ENCODE results near the gene MUC2. TPM values are rescaled to one million over a fixed set of nuclear protein-coding genes. Genes with fewer than 3 reads are reported as not detected.

The MUC2 gene
- total RNA-seq, 1 experiment from 2014 or later: not detected

GRCh38 chr11:1067812-1068496 lies 6.7 kb upstream of the MUC2 start:
- Histone ChIP-seq H3K4me3 (ENCODE audit: low read depth, low read length, poor library complexity, severe bottlenecking) (no peak overlapping the region), H3K9me3 (ENCODE audit: low read depth, low read length, poor library complexity, severe bottlenecking) (no peaks in the 10 kb centered on the region), H3K27ac (ENCODE audit: low read depth, low read length, poor library complexity, severe bottlenecking) (no peak overlapping the region), H3K4me1 (ENCODE audit: insufficient read depth, low read length, poor library complexity, severe bottlenecking) (no peaks in the 10 kb centered on the region), H3K36me3 (ENCODE audit: insufficient read depth, low read length, poor library complexity, severe bottlenecking) (no peaks in the 10 kb centered on the region), H3K27me3 (replicated peaks; ENCODE audit: insufficient read depth, low read depth, low read length, poor library complexity) (no peaks in the 10 kb centered on the region)
- no peak for TF ChIP-seq CTCF (conservative IDR thresholded peaks at IDR 0.05; ENCODE audit: low read depth, low read length)
- TF ChIP-seq EZH2 (IDR thresholded peaks at IDR 0.05; ENCODE audit: borderline replicate concordance, low read depth, low read length, poor library complexity, severe bottlenecking): no peak
- intact Hi-C loops (cut with micrococcal nuclease; ENCODE audit: unreplicated experiment): no loop called here
- DNase-seq (ENCODE audit: low spot score): no peak
- ChIA-PET POLR2A (ENCODE audit: low non-redundant PET) (no interaction called here), CTCF (no interaction called here)
- no TSS peak for BruUV-seq (replicated peaks)

- intact Hi-C loops (cut with micrococcal nuclease; ENCODE audit: unreplicated experiment): no loop called here
- DNase-seq (ENCODE audit: low spot score): no peak
- Histone ChIP-seq H3K4me3 (ENCODE audit: low read depth, low read length, poor library complexity, severe bottlenecking) (no peak overlapping the region), H3K36me3 (ENCODE audit: insufficient read depth, low read length, poor library complexity, severe bottlenecking) (no peaks in the 10 kb centered on the region), H3K27ac (ENCODE audit: low read depth, low read length, poor library complexity, severe bottlenecking) (no peak overlapping the region), H3K4me1 (ENCODE audit: insufficient read depth, low read length, poor library complexity, severe bottlenecking) (no peaks in the 10 kb centered on the region), H3K9me3 (ENCODE audit: low read depth, low read length, poor library complexity, severe bottlenecking) (no peaks in the 10 kb centered on the region), H3K27me3 (replicated peaks; ENCODE audit: insufficient read depth, low read depth, low read length, poor library complexity) (no peaks in the 10 kb centered on the region)
- ChIA-PET POLR2A (ENCODE audit: low non-redundant PET) (no interaction called here), CTCF (no interaction called here)
- TF ChIP-seq CTCF (conservative IDR thresholded peaks at IDR 0.05; ENCODE audit: low read depth, low read length): no peak
- no peak for TF ChIP-seq EZH2 (IDR thresholded peaks at IDR 0.05; ENCODE audit: borderline replicate concordance, low read depth, low read length, poor library complexity, severe bottlenecking)
- no TSS peak for BruUV-seq (replicated peaks)
These were observed 4.9 kb upstream of the MUC2 start for GRCh38 chr11:1069740-1070139.

- Histone ChIP-seq H3K27ac (ENCODE audit: low read depth, low read length, poor library complexity, severe bottlenecking) (no peak overlapping the region), H3K9me3 (ENCODE audit: low read depth, low read length, poor library complexity, severe bottlenecking) (no peaks in the 10 kb centered on the region), H3K27me3 (replicated peaks; ENCODE audit: insufficient read depth, low read depth, low read length, poor library complexity) (no peaks in the 10 kb centered on the region), H3K36me3 (ENCODE audit: insufficient read depth, low read length, poor library complexity, severe bottlenecking) (no peaks in the 10 kb centered on the region), H3K4me1 (ENCODE audit: insufficient read depth, low read length, poor library complexity, severe bottlenecking) (no peaks in the 10 kb centered on the region), H3K4me3 (ENCODE audit: low read depth, low read length, poor library complexity, severe bottlenecking) (no peak overlapping the region)
- intact Hi-C loops (cut with micrococcal nuclease; ENCODE audit: unreplicated experiment): no loop called here
- TF ChIP-seq EZH2 (IDR thresholded peaks at IDR 0.05; ENCODE audit: borderline replicate concordance, low read depth, low read length, poor library complexity, severe bottlenecking) (no peak), CTCF (conservative IDR thresholded peaks at IDR 0.05; ENCODE audit: low read depth, low read length) (no peak)
- DNase-seq (ENCODE audit: low spot score): no peak
- CTCF ChIA-PET: interaction anchor here (0.6 kb wide), 1 partner anchor 261 kb away, joined by 4 read pairs; no protein-coding TSS in a partner anchor
- BruUV-seq (replicated peaks): no TSS peak
- POLR2A ChIA-PET (ENCODE audit: low non-redundant PET): no interaction called here
These were observed 3.8 kb upstream of the MUC2 start for GRCh38 chr11:1070594-1071462.
